ENCODE results near the gene TWF2. TPM values are rescaled to one million over a fixed set of nuclear protein-coding genes. Genes with fewer than 3 reads are reported as not detected.
A peak's percentile ranks its signal among the peaks of the same experiment; 100 is the strongest.

TWF2 gene
- total RNA-seq, 1 experiment from 2014 or later = 44.8 TPM

DNA sequence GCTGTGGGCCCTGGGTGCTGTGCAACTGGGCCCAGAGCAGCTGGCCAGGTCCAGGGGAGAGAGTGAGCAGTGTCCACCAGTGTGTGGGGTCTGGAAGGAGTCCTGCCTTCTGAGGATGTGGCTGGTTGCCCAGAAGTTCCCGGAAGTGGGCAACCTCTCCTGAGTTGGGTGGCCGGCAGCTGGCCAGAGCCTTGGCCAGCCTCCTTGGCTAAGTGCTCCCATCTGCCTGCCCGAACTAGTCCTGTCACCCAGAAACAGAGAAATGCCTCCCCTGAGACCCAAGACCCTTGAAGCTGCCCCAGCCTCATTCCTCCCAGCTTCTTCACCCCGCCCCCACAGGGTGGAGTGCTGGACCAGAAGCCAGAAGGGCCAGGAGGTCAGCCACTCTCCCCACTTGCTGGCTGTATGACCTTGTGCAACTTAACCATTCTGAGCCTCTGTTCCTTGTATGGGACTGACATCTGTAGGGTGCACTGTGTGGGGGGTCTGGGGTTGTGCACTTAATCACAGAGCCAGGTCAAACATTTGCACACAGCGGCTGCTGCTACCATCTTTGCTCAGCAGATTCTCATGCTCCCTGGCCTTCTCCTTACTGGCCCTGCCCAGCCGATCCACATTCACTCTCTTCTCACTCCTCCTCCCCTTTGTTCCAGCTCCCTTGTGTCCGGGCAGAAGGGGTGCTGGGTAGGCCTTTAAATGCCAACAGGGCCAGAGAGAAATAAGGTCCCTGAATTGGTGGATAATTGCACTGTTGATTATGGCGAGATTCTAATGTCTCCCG, 48.5 kb downstream of the TWF2 start:
- H2AFZ ChIP-seq (ENCODE audit: low read length) = no peak overlapping the region
- H3K27ac ChIP-seq (ENCODE audit: insufficient read length, low read depth, low read length) = no peak overlapping the region

More for the DNA sequence above, 48.5 kb downstream of the TWF2 start:
- no peaks in the 10 kb centered on the region for H4K20me1 ChIP-seq (ENCODE audit: control insufficient read depth, insufficient read depth, insufficient read length)
- H4K91ac ChIP-seq (ENCODE audit: insufficient read length, low read depth, low read length) = no peak overlapping the region
- no peak overlapping the region for H3T11ph ChIP-seq (ENCODE audit: low read length)
- no peaks in the 10 kb centered on the region for H3K79me1 ChIP-seq (ENCODE audit: insufficient read depth, low read depth, low read length, poor library complexity, severe bottlenecking)
- Mint-ChIP-seq H3K36me3 (ENCODE audit: insufficient read depth in 1 of 3, low read depth in 3 of 3) (no peaks in the 10 kb centered on the region), H3K4me1 (peaks cover 3 to 9% of the 10 kb centered on the region in 2 experiments; a peak in 3 of 4 replicates), H3K27me3 (ENCODE audit: low read depth) (peaks cover 9% of the 10 kb centered on the region), H3K9me3 (no peaks in the 10 kb centered on the region), H3K27ac (no peak overlapping the region), H3K4me3 (peak overlapping the region in 1 of 2 experiments; percentile 12; a peak in 1 of 5 replicates)
- H2BK120ac ChIP-seq (ENCODE audit: low read depth, low read length, poor library complexity, severe bottlenecking) = no peak overlapping the region
- no peak overlapping the region for H3K18ac ChIP-seq (ENCODE audit: insufficient read length, low read depth, low read length)
- no peak overlapping the region for H2BK12ac ChIP-seq (ENCODE audit: insufficient read length, low read depth, low read length)
- H3K9ac ChIP-seq (ENCODE audit: extremely low read depth, insufficient read length, low read length) = no peak overlapping the region
- no peaks in the 10 kb centered on the region for H3K79me2 ChIP-seq (ENCODE audit: insufficient read depth, low read length)
- no peak overlapping the region for H4K5ac ChIP-seq (ENCODE audit: insufficient read length, low read depth, low read length)
- TF ChIP-seq, protein P1, sequence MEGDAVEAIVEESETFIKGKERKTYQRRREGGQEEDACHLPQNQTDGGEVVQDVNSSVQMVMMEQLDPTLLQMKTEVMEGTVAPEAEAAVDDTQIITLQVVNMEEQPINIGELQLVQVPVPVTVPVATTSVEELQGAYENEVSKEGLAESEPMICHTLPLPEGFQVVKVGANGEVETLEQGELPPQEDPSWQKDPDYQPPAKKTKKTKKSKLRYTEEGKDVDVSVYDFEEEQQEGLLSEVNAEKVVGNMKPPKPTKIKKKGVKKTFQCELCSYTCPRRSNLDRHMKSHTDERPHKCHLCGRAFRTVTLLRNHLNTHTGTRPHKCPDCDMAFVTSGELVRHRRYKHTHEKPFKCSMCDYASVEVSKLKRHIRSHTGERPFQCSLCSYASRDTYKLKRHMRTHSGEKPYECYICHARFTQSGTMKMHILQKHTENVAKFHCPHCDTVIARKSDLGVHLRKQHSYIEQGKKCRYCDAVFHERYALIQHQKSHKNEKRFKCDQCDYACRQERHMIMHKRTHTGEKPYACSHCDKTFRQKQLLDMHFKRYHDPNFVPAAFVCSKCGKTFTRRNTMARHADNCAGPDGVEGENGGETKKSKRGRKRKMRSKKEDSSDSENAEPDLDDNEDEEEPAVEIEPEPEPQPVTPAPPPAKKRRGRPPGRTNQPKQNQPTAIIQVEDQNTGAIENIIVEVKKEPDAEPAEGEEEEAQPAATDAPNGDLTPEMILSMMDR (conservative IDR thresholded peaks at IDR 0.05) = no peak
- no peak overlapping the region for H2AK5ac ChIP-seq (ENCODE audit: insufficient read length, low read length)
- H3K23ac ChIP-seq (ENCODE audit: insufficient read length, low read depth, low read length) = no peak overlapping the region
- H3K14ac ChIP-seq (ENCODE audit: insufficient read depth, low read length) = no peak overlapping the region
- H3K23me2 ChIP-seq (ENCODE audit: insufficient read length, low read depth, low read length, poor library complexity, severe bottlenecking) = no peaks in the 10 kb centered on the region
- no CpG with 5 or more reads among the region's 9 CpGs for WGBS (ENCODE audit: extremely low coverage, insufficient read length, low lambda C conversion rate)
- H3K56ac ChIP-seq (ENCODE audit: insufficient read length, low read depth, low read length) = no peak overlapping the region
- H2BK15ac ChIP-seq (ENCODE audit: low read depth, low read length) = no peak overlapping the region
- H3K4ac ChIP-seq (ENCODE audit: low read depth, low read length) = no peak overlapping the region
- no peak overlapping the region for H4K8ac ChIP-seq (replicated peaks; ENCODE audit: insufficient read length, low read depth, low read length)
- H3K4me2 ChIP-seq (ENCODE audit: insufficient read depth, insufficient read length, low read length) = no peak overlapping the region
- H2BK20ac ChIP-seq (ENCODE audit: low read depth, low read length, poor library complexity, severe bottlenecking) = no peak overlapping the region
- no peaks in the 10 kb centered on the region for H3K4me1 ChIP-seq (ENCODE audit: insufficient read depth, low read length)
- H2BK5ac ChIP-seq (ENCODE audit: insufficient read length, low read length) = no peak overlapping the region
- DNase-seq = no peak
- no peaks in the 10 kb centered on the region; the same call in 1 of the 2 replicates for H3K27me3 ChIP-seq (ENCODE audit: insufficient read depth, low read length)
- no peaks in the 10 kb centered on the region for H3K9me3 ChIP-seq (ENCODE audit: control insufficient read depth, low read depth, low read length)
